ENCODE data around the gene GALR2.

The GALR2 gene

GRCh38 chr17:76080768-76081287 lies 6.2 kb downstream of the GALR2 start:
- no peak for DNase-seq

- no peak for DNase-seq
These were observed 7.0 kb downstream of the GALR2 start for GRCh38 chr17:76081295-76082210.

GRCh38 chr17:76082326-76083251 lies 8.0 kb downstream of the GALR2 start:
- no peak for DNase-seq

GRCh38 chr17:76083536-76084182 lies 9.1 kb downstream of the GALR2 start:
- DNase-seq, result no peak

GRCh38 chr17:76085066-76085730 lies 10.6 kb downstream of the GALR2 start:
- DNase-seq, result no peak

GRCh38 chr17:76085731-76086366 lies 11.3 kb downstream of the GALR2 start:
- DNase-seq, result no peak

- DNase-seq, result no peak
These were observed 11.8 kb downstream of the GALR2 start for GRCh38 chr17:76086384-76086783.

- no peak for DNase-seq
These were observed 12.9 kb downstream of the GALR2 start for GRCh38 chr17:76087531-76087930.

GRCh38 chr17:76088041-76088867 lies 13.7 kb downstream of the GALR2 start:
- DNase-seq, result no peak

GRCh38 chr17:76088868-76089576 lies 14.4 kb downstream of the GALR2 start:
- DNase-seq, result no peak

- no peak for DNase-seq
These were observed 15.3 kb downstream of the GALR2 start for GRCh38 chr17:76089680-76090516.

- DNase-seq, result no peak
These were observed 16.0 kb downstream of the GALR2 start for GRCh38 chr17:76090517-76091129.

GRCh38 chr17:76091526-76092286 lies 17.1 kb downstream of the GALR2 start:
- no peak for DNase-seq

GRCh38 chr17:76092526-76093413 lies 18.2 kb downstream of the GALR2 start:
- no peak for DNase-seq

GRCh38 chr17:76094046-76094445 lies 19.5 kb downstream of the GALR2 start:
- no peak for DNase-seq

- DNase-seq, result no peak
These were observed 21.4 kb downstream of the GALR2 start for GRCh38 chr17:76095943-76096342.
